B cell (primary cell): Measurements from ENCODE around the gene ARFIP2.

Experiments used
- CTCF ChIP-seq: fragments of 200-600 bp; IDR thresholded peaks from one replicate; pipeline ENCODE4 v1.8.0; 2022; ENCODE audit warnings: antibody characterized with exemption, mild to moderate bottlenecking
- EZH2 ChIP-seq: IDR thresholded peaks from 2 replicates; pipeline ENCODE4 v1.6.1; 2012; ENCODE audit warnings: borderline replicate concordance, low read depth, mild to moderate bottlenecking, moderate library complexity, low read length; ENCODE audit not compliant: insufficient read depth, poor library complexity, severe bottlenecking

- TF ChIP-seq EZH2 (no peak), CTCF (no peak)
These were observed 42.1 kb upstream of the ARFIP2 start for GRCh38 chr11:6523253-6523652.
